ENCODE measurements around the gene DYNLL2.
"Not testable (repeated sequence)": the region's sequence is repeated elsewhere in the genome, so short reads cannot be mapped to it uniquely, and the experiment has no call there.

Gene DYNLL2

GRCh38 chr17:58073266-58073665 lies 10.0 kb upstream of the DYNLL2 start:
- not testable (repeated sequence) for DNase-seq

- not testable (repeated sequence) for DNase-seq
Measured at GRCh38 chr17:58074406-58074805, 8.8 kb upstream of the DYNLL2 start.

GRCh38 chr17:58079300-58080033 lies 3.8 kb upstream of the DYNLL2 start:
- no peak for DNase-seq

GRCh38 chr17:58081646-58082340 lies 1.4 kb upstream of the DYNLL2 start:
- no peak for DNase-seq

GRCh38 chr17:58082341-58082869 lies 814 bp upstream of the DYNLL2 start:
- no peak for DNase-seq

- DNase-seq: no peak
Measured at GRCh38 chr17:58083491-58084316, 485 bp downstream of the DYNLL2 start.

- peak; percentile 8 for DNase-seq
Measured at GRCh38 chr17:58084317-58084981, 1.2 kb downstream of the DYNLL2 start.

- DNase-seq: no peak
Measured at GRCh38 chr17:58085039-58085715, 2.0 kb downstream of the DYNLL2 start.

- DNase-seq: no peak
Measured at GRCh38 chr17:58086953-58087352, 3.7 kb downstream of the DYNLL2 start.

GRCh38 chr17:58088624-58089023 lies 5.4 kb downstream of the DYNLL2 start:
- DNase-seq: no peak

GRCh38 chr17:58089111-58089510 lies 5.9 kb downstream of the DYNLL2 start:
- no peak for DNase-seq

GRCh38 chr17:58091024-58091567 lies 7.9 kb downstream of the DYNLL2 start:
- DNase-seq: no peak

GRCh38 chr17:58092101-58092796 lies 9.0 kb downstream of the DYNLL2 start:
- no peak for DNase-seq

- DNase-seq: no peak
Measured at GRCh38 chr17:58092797-58093385, 9.7 kb downstream of the DYNLL2 start.

GRCh38 chr17:58094118-58094517 lies 10.9 kb downstream of the DYNLL2 start:
- no peak for DNase-seq

GRCh38 chr17:58096892-58097291 lies 13.7 kb downstream of the DYNLL2 start:
- DNase-seq: no peak

GRCh38 chr17:58097384-58098088 lies 14.3 kb downstream of the DYNLL2 start:
- DNase-seq: no peak

GRCh38 chr17:58100506-58100905 lies 17.3 kb downstream of the DYNLL2 start:
- no peak for DNase-seq

GRCh38 chr17:58101898-58102297 lies 18.7 kb downstream of the DYNLL2 start:
- DNase-seq: not testable (repeated sequence)

GRCh38 chr17:58105093-58105492 lies 21.9 kb downstream of the DYNLL2 start:
- no peak for DNase-seq

Measured in KG1 (cell line).